ENCODE results near the gene OSTC. TPM values are rescaled to one million over a fixed set of nuclear protein-coding genes. Genes with fewer than 3 reads are reported as not detected.
"Not testable (repeated sequence)": the region's sequence is repeated elsewhere in the genome, so short reads cannot be mapped to it uniquely, and the experiment has no call there.

OSTC gene
- total RNA-seq, 2 donors from 2014 or later: 36.6 to 39.4 TPM

DNA sequence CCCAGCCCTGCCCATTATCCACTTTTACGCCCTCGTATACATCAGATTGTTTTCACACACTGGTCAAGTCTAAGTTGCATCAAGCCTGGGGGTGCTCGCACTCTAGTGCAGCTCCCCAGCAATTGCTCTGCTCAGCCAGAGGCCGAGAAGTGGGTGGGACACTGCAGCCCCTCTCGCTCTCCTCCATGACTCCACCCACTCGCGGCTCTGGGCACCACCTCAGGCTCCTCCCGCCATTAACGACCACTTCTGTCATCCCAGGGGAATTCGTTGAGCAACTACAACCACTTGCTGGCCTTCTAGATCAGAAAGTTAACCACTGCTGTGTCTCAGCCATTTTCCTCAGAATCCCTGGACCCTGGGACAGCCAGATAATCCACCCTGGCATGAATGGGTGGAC, 58.8 kb downstream of the OSTC start:
- no peak for ATAC-seq
- Mint-ChIP-seq H3K4me1 (peaks cover 3% of the 10 kb centered on the region), H3K27me3 (no peaks in the 10 kb centered on the region), H3K4me3 (no peak overlapping the region), H3K27ac (no peak overlapping the region), H3K36me3 (ENCODE audit: low read depth) (no peaks in the 10 kb centered on the region)
- DNase-seq: no peak
- H3K9me3 ChIP-seq (ENCODE audit: control insufficient read depth, low read length, poor library complexity, severe bottlenecking): no peaks in the 10 kb centered on the region

DNA sequence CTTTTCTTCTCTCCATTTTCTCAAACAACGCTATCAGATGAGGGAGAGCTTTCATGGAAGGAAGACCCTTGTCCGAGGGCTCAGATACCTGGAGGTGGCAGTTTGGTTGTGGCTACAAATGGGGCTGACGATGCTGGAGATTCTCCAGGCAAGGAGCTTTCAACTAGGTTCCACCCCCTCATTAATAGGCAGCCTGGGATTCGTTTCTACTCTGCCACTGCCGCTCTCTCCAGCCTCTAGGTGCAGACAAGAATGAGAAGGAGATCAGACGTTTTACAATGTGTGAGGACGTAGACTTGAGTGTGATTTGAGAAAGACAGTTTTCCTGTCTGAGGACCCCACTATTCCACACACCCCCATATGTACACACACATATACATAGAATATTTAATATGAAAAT, 59.3 kb downstream of the OSTC start:
- H3K27ac Mint-ChIP-seq: no peak overlapping the region
- peaks cover 3% of the 10 kb centered on the region for H3K4me1 Mint-ChIP-seq
- ATAC-seq: no peak

DNA sequence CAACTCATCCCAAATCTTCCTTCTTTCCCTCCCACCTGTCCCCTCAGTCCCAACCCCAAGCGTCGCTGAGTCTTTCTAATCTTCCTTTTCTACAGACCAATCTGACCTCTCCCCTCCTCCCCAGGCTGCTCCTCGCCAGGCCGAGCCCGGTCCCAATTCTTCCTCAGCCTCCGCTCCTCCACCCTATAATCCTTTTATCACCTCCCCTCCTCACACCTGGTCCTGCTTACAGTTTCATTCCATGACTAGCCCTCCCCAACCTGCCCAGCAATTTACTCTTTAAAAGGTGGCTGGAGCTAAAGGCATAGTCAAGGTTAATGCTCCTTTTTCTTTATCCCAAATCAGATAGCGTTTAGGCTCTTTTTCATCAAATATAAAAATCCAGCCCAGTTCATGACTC, 60.2 kb downstream of the OSTC start:
- not testable (repeated sequence) for H3K36me3 Mint-ChIP-seq (ENCODE audit: low read depth); H3K27me3 Mint-ChIP-seq; ATAC-seq; H3K4me3 Mint-ChIP-seq; H3K27ac Mint-ChIP-seq; H3K9me3 ChIP-seq (ENCODE audit: control insufficient read depth, low read length, poor library complexity, severe bottlenecking); DNase-seq; H3K4me1 Mint-ChIP-seq

More for the DNA sequence above, 59.3 kb downstream of the OSTC start:
- Mint-ChIP-seq H3K36me3 (ENCODE audit: low read depth) (no peaks in the 10 kb centered on the region), H3K27me3 (no peaks in the 10 kb centered on the region), H3K4me3 (no peak overlapping the region)
- no peaks in the 10 kb centered on the region for H3K9me3 ChIP-seq (ENCODE audit: control insufficient read depth, low read length, poor library complexity, severe bottlenecking)
- DNase-seq: no peak

DNA sequence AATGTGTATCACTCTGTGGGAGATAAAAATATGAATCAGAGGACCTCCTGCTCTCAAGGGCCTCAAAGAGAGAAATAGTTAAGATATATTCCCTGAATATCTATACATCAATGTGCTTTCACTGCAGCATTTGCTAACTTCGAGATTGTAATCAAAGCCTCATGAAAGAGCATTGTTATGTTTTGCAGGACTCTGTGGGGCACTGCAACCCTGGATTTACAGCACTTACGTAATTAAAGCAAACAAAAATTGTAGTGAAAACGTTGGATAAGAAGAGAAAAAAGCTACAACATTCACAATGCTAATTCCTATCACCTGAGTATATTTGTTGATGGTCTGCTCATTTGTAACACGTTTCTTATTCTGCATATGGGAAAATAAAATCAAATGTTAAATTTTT, 64.5 kb downstream of the OSTC start:
- Mint-ChIP-seq H3K27me3 (peaks cover 4% of the 10 kb centered on the region), H3K36me3 (ENCODE audit: low read depth) (no peaks in the 10 kb centered on the region), H3K4me1 (peaks cover 7% of the 10 kb centered on the region), H3K4me3 (no peak overlapping the region), H3K27ac (no peak overlapping the region)
- DNase-seq: no peak
- no peaks in the 10 kb centered on the region for H3K9me3 ChIP-seq (ENCODE audit: control insufficient read depth, low read length, poor library complexity, severe bottlenecking)
- no peak for ATAC-seq

DNA sequence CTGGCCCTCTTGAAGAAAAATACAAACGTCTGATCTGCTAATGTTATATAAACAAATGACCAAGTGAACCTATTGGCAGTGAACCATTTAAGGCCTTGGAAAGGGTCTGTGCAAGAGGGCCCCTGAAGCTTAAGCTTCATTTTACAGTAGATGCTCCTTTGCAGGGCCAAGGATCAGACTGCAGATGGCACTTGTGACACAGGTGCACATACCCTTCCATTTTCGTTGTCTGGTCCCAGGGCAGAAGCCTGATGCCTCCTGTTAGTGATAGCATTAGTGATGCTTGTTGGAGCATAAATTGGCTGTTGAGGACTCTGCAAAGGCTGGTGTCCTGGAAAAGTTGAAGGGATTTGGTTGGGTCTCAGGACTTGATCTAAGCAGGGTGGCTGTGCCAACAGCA, 65.9 kb downstream of the OSTC start:
- Mint-ChIP-seq H3K27ac (no peak overlapping the region), H3K36me3 (ENCODE audit: low read depth) (no peaks in the 10 kb centered on the region), H3K4me1 (peaks cover 4% of the 10 kb centered on the region), H3K4me3 (no peak overlapping the region), H3K27me3 (peaks cover 9% of the 10 kb centered on the region)
- DNase-seq (no peak), ATAC-seq (no peak)
- H3K9me3 ChIP-seq (ENCODE audit: control insufficient read depth, low read length, poor library complexity, severe bottlenecking): no peaks in the 10 kb centered on the region

DNA sequence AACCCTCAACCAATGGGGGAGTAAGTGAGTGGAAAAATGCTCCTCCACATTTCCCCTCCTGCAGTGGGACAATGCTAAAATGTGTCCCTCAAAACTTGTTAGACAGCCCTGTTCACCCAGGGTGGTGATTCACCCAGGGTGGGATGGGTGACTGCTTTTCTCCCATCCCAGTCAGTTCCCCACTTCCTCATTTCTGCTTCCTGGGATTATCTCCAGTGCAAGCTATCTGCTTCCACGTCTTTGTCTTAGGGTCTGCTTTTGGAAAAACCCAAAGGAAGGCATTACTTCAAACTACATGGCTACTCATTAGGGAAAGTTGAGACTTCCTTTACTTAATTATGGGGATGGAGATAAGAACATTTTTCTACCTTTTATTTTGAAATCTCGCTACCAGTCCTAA, 67.0 kb downstream of the OSTC start:
- DNase-seq (no peak), ATAC-seq (no peak)
- Mint-ChIP-seq H3K36me3 (ENCODE audit: low read depth) (no peaks in the 10 kb centered on the region), H3K27ac (no peak overlapping the region), H3K4me1 (peaks cover 4% of the 10 kb centered on the region), H3K4me3 (no peak overlapping the region), H3K27me3 (peaks cover 10% of the 10 kb centered on the region)
- H3K9me3 ChIP-seq (ENCODE audit: control insufficient read depth, low read length, poor library complexity, severe bottlenecking): no peaks in the 10 kb centered on the region

Other genes starting within 250 kb of the OSTC start
- gene RPL34, start 30.0 kb upstream of the OSTC start, total RNA-seq: 1,000 to 10,000 TPM; 2,872 to 3,048 TPM
- not detected for gene ETNPPL, start 112.5 kb downstream of the OSTC start, total RNA-seq

All from T-helper 17 cell (primary cell).